HG03097 (cell line): Measurements from ENCODE around the gene USP17L20.
"Not testable (repeated sequence)": the region's sequence is repeated elsewhere in the genome, so short reads cannot be mapped to it uniquely, and the experiment has no call there.

ENCODE experiments used
- ATAC-seq: cut with Tn5 transposase; IDR thresholded peaks from one replicate; pipeline ENCODE4 v1.9.1; 2021; ENCODE audit not compliant: unreplicated experiment, low FRiP score

Gene USP17L20

GRCh38 chr4:9257824-9258223, at the start of gene USP17L20:
TSS of gene USP17L20 (plus strand) at chr4:9258124. CDS start at chr4:9258124, 0 bp downstream.
- ATAC-seq, result not testable (repeated sequence)

- ATAC-seq, result not testable (repeated sequence)
Observed at GRCh38 chr4:9210357-9210756, 47.6 kb upstream of the USP17L20 start, which contains the start of gene USP17L10. TSS of gene USP17L10 (plus strand) at chr4:9210657. CDS start at chr4:9210657, 0 bp downstream.

- ATAC-seq, result not testable (repeated sequence)
Observed at GRCh38 chr4:9214701-9215100, 43.2 kb upstream of the USP17L20 start.

GRCh38 chr4:9215105-9215504, 42.8 kb upstream of the USP17L20 start, which contains the start of gene USP17L11:
TSS of gene USP17L11 (plus strand) at chr4:9215405. CDS start at chr4:9215405, 0 bp downstream.
- ATAC-seq, result not testable (repeated sequence)

- ATAC-seq, result not testable (repeated sequence)
Observed at GRCh38 chr4:9219852-9220251, 38.1 kb upstream of the USP17L20 start, which contains the start of gene USP17L12. TSS of gene USP17L12 (plus strand) at chr4:9220152. CDS start at chr4:9220152, 0 bp downstream.

- not testable (repeated sequence) for ATAC-seq
Observed at GRCh38 chr4:9224596-9224995, 33.3 kb upstream of the USP17L20 start, which contains the start of gene USP17L13. TSS of gene USP17L13 (plus strand) at chr4:9224896. CDS start at chr4:9224896, 0 bp downstream.

GRCh38 chr4:9230249-9230648, 27.7 kb upstream of the USP17L20 start:
- not testable (repeated sequence) for ATAC-seq

- not testable (repeated sequence) for ATAC-seq
Observed at GRCh38 chr4:9234085-9234484, 23.8 kb upstream of the USP17L20 start, which contains the start of gene USP17L15. TSS of gene USP17L15 (plus strand) at chr4:9234385. CDS start at chr4:9234385, 0 bp downstream.

GRCh38 chr4:9238461-9238860, 19.5 kb upstream of the USP17L20 start:
- not testable (repeated sequence) for ATAC-seq

- not testable (repeated sequence) for ATAC-seq
Observed at GRCh38 chr4:9243579-9243978, 14.3 kb upstream of the USP17L20 start, which contains the start of gene USP17L17. TSS of gene USP17L17 (plus strand) at chr4:9243879. CDS start at chr4:9243879, 0 bp downstream.

- not testable (repeated sequence) for ATAC-seq
Observed at GRCh38 chr4:9247953-9248680, 9.8 kb upstream of the USP17L20 start, which contains the start of gene USP17L18. TSS of gene USP17L18 (plus strand) at chr4:9248630. CDS start at chr4:9248630, 0 bp downstream.

GRCh38 chr4:9253078-9253477, 4.8 kb upstream of the USP17L20 start, which contains the start of gene USP17L19:
TSS of gene USP17L19 (plus strand) at chr4:9253378. CDS start at chr4:9253378, 0 bp downstream.
- not testable (repeated sequence) for ATAC-seq

- not testable (repeated sequence) for ATAC-seq
Observed at GRCh38 chr4:9262572-9262971, 4.6 kb downstream of the USP17L20 start, which contains the start of gene USP17L21. TSS of gene USP17L21 (plus strand) at chr4:9262872. CDS start at chr4:9262872, 0 bp downstream.

- not testable (repeated sequence) for ATAC-seq
Observed at GRCh38 chr4:9267319-9267718, 9.4 kb downstream of the USP17L20 start, which contains the start of gene USP17L22. TSS of gene USP17L22 (plus strand) at chr4:9267619. CDS start at chr4:9267619, 0 bp downstream.

- not testable (repeated sequence) for ATAC-seq
Observed at GRCh38 chr4:9271719-9272118, 13.8 kb downstream of the USP17L20 start.
